ENCODE results near the gene RAB8A. TPM values are rescaled to one million over a fixed set of nuclear protein-coding genes. Genes with fewer than 3 reads are reported as not detected.
"Not testable (repeated sequence)": the region's sequence is repeated elsewhere in the genome, so short reads cannot be mapped to it uniquely, and the experiment has no call there.

Gene RAB8A
- polyA plus RNA-seq, 3 donors: 70.7 to 96.3 (median 95.6) TPM

- no peak for DNase-seq (ENCODE audit: extremely low read depth in 1 of 11, low read depth in 9 of 11, low spot score in 4 of 11)
These were observed 15.3 kb upstream of the RAB8A start for GRCh38 chr19:16096280-16096855.

GRCh38 chr19:16098416-16098768 lies 13.3 kb upstream of the RAB8A start:
- DNase-seq (ENCODE audit: extremely low read depth in 1 of 11, low read depth in 9 of 11, low spot score in 4 of 11): no peak

- DNase-seq (ENCODE audit: extremely low read depth in 1 of 11, low read depth in 9 of 11, low spot score in 4 of 11): no peak
These were observed 12.9 kb upstream of the RAB8A start for GRCh38 chr19:16098821-16099220.

GRCh38 chr19:16099314-16099965 lies 12.2 kb upstream of the RAB8A start:
- not testable (repeated sequence) for DNase-seq (ENCODE audit: extremely low read depth in 1 of 11, low read depth in 9 of 11, low spot score in 4 of 11)

- no peak for DNase-seq (ENCODE audit: extremely low read depth in 1 of 11, low read depth in 9 of 11, low spot score in 4 of 11)
These were observed 11.2 kb upstream of the RAB8A start for GRCh38 chr19:16100524-16100923.

GRCh38 chr19:16104722-16105121 lies 7.0 kb upstream of the RAB8A start:
- DNase-seq (ENCODE audit: extremely low read depth in 1 of 11, low read depth in 9 of 11, low spot score in 4 of 11): no peak

GRCh38 chr19:16106121-16106520 lies 5.6 kb upstream of the RAB8A start:
- no peak for DNase-seq (ENCODE audit: extremely low read depth in 1 of 11, low read depth in 9 of 11, low spot score in 4 of 11)

GRCh38 chr19:16111909-16112752 lies 442 bp downstream of the RAB8A start:
- DNase-seq (ENCODE audit: extremely low read depth in 1 of 11, low read depth in 9 of 11, low spot score in 4 of 11): no peak

GRCh38 chr19:16112778-16113177 lies 1.1 kb downstream of the RAB8A start:
- no peak for DNase-seq (ENCODE audit: extremely low read depth in 1 of 11, low read depth in 9 of 11, low spot score in 4 of 11)

GRCh38 chr19:16113727-16114126 lies 2.0 kb downstream of the RAB8A start:
- DNase-seq (ENCODE audit: extremely low read depth in 1 of 11, low read depth in 9 of 11, low spot score in 4 of 11): no peak

GRCh38 chr19:16115301-16116039 lies 3.8 kb downstream of the RAB8A start:
- DNase-seq (ENCODE audit: extremely low read depth in 1 of 11, low read depth in 9 of 11, low spot score in 4 of 11): no peak

- DNase-seq (ENCODE audit: extremely low read depth in 1 of 11, low read depth in 9 of 11, low spot score in 4 of 11): no peak
These were observed 4.4 kb downstream of the RAB8A start for GRCh38 chr19:16116067-16116466.

- no peak for DNase-seq (ENCODE audit: extremely low read depth in 1 of 11, low read depth in 9 of 11, low spot score in 4 of 11)
These were observed 5.9 kb downstream of the RAB8A start for GRCh38 chr19:16117594-16118033.

GRCh38 chr19:16118489-16119033 lies 6.9 kb downstream of the RAB8A start:
- no peak for DNase-seq (ENCODE audit: extremely low read depth in 1 of 11, low read depth in 9 of 11, low spot score in 4 of 11)

- not testable (repeated sequence) for DNase-seq (ENCODE audit: extremely low read depth in 1 of 11, low read depth in 9 of 11, low spot score in 4 of 11)
These were observed 7.6 kb downstream of the RAB8A start for GRCh38 chr19:16119075-16119857.

- DNase-seq (ENCODE audit: extremely low read depth in 1 of 11, low read depth in 9 of 11, low spot score in 4 of 11): no peak
These were observed 9.5 kb downstream of the RAB8A start for GRCh38 chr19:16121141-16121540.

GRCh38 chr19:16121967-16122366 lies 10.3 kb downstream of the RAB8A start:
- no peak for DNase-seq (ENCODE audit: extremely low read depth in 1 of 11, low read depth in 9 of 11, low spot score in 4 of 11)

GRCh38 chr19:16124953-16125352 lies 13.3 kb downstream of the RAB8A start:
- DNase-seq (ENCODE audit: extremely low read depth in 1 of 11, low read depth in 9 of 11, low spot score in 4 of 11): no peak
